Mesendoderm (in vitro differentiated cells): Measurements from ENCODE around the gene MOAP1.

Source experiments
- DNase-seq: peaks from one replicate; pipeline ENCODE4 v3.0.0; 2013
- H2AK5ac ChIP-seq: 2 replicates; pipeline ENCODE4 v1.6.1; 2013; ENCODE audit warnings: low read length, inconsistent platforms
- H2BK120ac ChIP-seq: 2 replicates; pipeline ENCODE4 v1.6.1; 2013; ENCODE audit warnings: low read depth, mild to moderate bottlenecking, low read length, moderate library complexity, mixed read lengths
- H2BK15ac ChIP-seq: replicated peaks from 2 replicates; pipeline ENCODE4 v1.6.1; 2013; ENCODE audit warnings: low read depth, mild to moderate bottlenecking, moderate library complexity
- H2BK5ac ChIP-seq: 2 replicates; pipeline ENCODE4 v1.6.1; 2013; ENCODE audit warnings: low read length, inconsistent platforms
- H3K18ac ChIP-seq: 2 replicates; pipeline ENCODE4 v1.6.1; 2013; ENCODE audit warnings: mild to moderate bottlenecking, low read length, mixed read lengths
- H3K23ac ChIP-seq: one replicate; pipeline ENCODE4 v1.6.1; 2013; ENCODE audit warnings: low read length
- H3K27ac ChIP-seq: 2 replicates; pipeline ENCODE4 v1.5.1; 2013; ENCODE audit warnings: low read depth, mild to moderate bottlenecking, inconsistent platforms, low read length, moderate library complexity
- H3K27me3 ChIP-seq: 2 replicates; pipeline ENCODE4 v1.6.1; 2013; ENCODE audit warnings: low read length, control low read depth, mild to moderate bottlenecking, inconsistent platforms; ENCODE audit not compliant: insufficient read depth, poor library complexity
- H3K36me3 ChIP-seq: 2 replicates; pipeline ENCODE4 v1.6.1; 2013; ENCODE audit warnings: low read length, inconsistent platforms; ENCODE audit not compliant: control insufficient read depth, insufficient read depth
- H3K4ac ChIP-seq: one replicate; pipeline ENCODE4 v1.6.1; 2013; ENCODE audit warnings: low read depth, mild to moderate bottlenecking, low read length, moderate library complexity
- H3K4me1 ChIP-seq: 2 replicates; pipeline ENCODE4 v1.6.1; 2013; ENCODE audit warnings: low read depth, low read length, inconsistent platforms; ENCODE audit not compliant: control insufficient read depth
- H3K4me2 ChIP-seq: 2 replicates; pipeline ENCODE4 v1.6.1; 2013; ENCODE audit warnings: low read length
- H3K4me3 ChIP-seq: 2 replicates; pipeline ENCODE4 v1.5.1; 2013; ENCODE audit warnings: mild to moderate bottlenecking, low read length
- H3K56ac ChIP-seq: one replicate; pipeline ENCODE4 v1.6.1; 2013; ENCODE audit warnings: low read length
- H3K79me1 ChIP-seq: 2 replicates; pipeline ENCODE4 v1.6.1; 2013; ENCODE audit warnings: low read length, inconsistent platforms
- H3K79me2 ChIP-seq: 2 replicates; pipeline ENCODE4 v1.6.1; 2013; ENCODE audit warnings: mild to moderate bottlenecking, low read length; ENCODE audit not compliant: control insufficient read depth, insufficient read depth
- H3K9ac ChIP-seq: 2 replicates; pipeline ENCODE4 v1.6.1; 2013; ENCODE audit warnings: low read length, inconsistent platforms
- H4K5ac ChIP-seq: one replicate; pipeline ENCODE4 v1.6.1; 2013; ENCODE audit warnings: low read length
- H4K8ac ChIP-seq: one replicate; pipeline ENCODE4 v1.6.1; 2013; ENCODE audit warnings: low read depth, mild to moderate bottlenecking, control low read depth, low read length, moderate library complexity
- WGBS: extraction: QIAGEN DNeasy Blood & Tissue Kit; methylation state at CpG from one replicate; pipeline ENCODE4 v1.1.7; 2013; ENCODE audit warnings: low lambda C conversion rate, missing lambda C conversion rate; ENCODE audit not compliant: insufficient coverage; ENCODE audit errors: extremely low coverage; 5-methylcytosine and 5-hydroxymethylcytosine counted together

The MOAP1 gene

GRCh38 chr14:93207468-93208308 is 23.0 kb upstream of the MOAP1 start:
- Histone ChIP-seq H2BK120ac (no peak overlapping the region), H3K4me1 (no peaks in the 10 kb centered on the region), H3K79me2 (peaks cover 5% of the 10 kb centered on the region), H3K4me3 (peak overlapping the region; percentile 91), H3K18ac (peak overlapping the region; percentile 56), H3K4ac (no peak overlapping the region), H3K56ac (peak overlapping the region; percentile 97), H3K79me1 (peaks cover 6% of the 10 kb centered on the region), H3K36me3 (no peaks in the 10 kb centered on the region), H3K23ac (peak overlapping the region; percentile 9), H3K27ac (peak overlapping the region; percentile 64), H3K4me2 (peak overlapping the region; percentile 60), H2BK5ac (no peak overlapping the region), H3K27me3 (no peaks in the 10 kb centered on the region), H2AK5ac (no peak overlapping the region), H4K8ac (no peak overlapping the region), H3K9ac (peak overlapping the region; percentile 90), H2BK15ac (no peak overlapping the region), H4K5ac (no peak overlapping the region)
- WGBS, result no CpG with 5 or more reads among the region's 23 CpGs
- DNase-seq, result peak; percentile 70

DNA sequence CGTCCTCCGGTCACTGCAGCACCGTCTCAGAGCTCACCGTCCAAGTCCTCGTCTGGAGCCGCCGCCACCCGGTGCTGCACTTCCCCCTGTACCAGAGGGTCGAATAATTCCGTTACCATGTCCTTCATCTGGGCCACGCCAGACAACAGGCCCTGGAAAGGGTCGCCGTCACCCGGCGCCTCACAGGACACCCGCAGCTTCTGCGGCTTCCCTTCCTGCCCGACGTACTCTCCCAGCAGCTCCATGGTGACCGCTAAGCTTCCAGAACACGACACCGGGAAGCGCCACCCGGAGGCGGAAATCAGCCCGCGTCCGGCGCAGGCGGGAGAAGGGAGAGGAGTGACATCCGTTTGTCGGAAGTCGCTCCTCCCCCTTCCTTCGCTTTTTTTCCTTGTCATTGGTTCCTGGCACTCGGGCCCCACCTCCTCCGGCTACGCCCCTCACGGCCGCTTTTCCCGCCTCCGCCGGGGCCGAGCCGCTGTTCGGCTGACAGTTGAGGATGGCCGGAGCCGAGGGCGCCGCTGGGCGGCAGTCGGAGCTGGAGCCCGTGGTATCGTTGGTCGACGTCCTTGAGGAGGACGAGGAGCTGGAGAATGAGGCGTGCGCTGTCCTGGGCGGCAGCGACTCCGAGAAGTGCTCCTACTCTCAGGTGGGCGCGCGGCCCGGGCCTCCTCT is 22.2 kb upstream of the MOAP1 start, which contains the start of the genes GON7 and UBR7:
TSS of gene GON7 (minus strand) at position 273 of the 675 bp plus-strand sequence. CDS start at position 245, 28 bp downstream.
TSS of gene UBR7 (plus strand) at position 464 of the 675 bp plus-strand sequence. CDS start at position 500, 36 bp downstream.
- Histone ChIP-seq H3K4me3 (peak within 1 kb of the TSS; percentile 91), H3K4me1 (no peaks in the 10 kb centered on the region), H3K4ac (no peak within 1 kb of the TSS), H3K56ac (peak within 1 kb of the TSS; percentile 97), H3K36me3 (no peaks in the 10 kb centered on the region), H4K5ac (no peak within 1 kb of the TSS), H2BK15ac (no peak within 1 kb of the TSS), H3K79me1 (peaks cover 6% of the 10 kb centered on the region), H3K23ac (peak within 1 kb of the TSS; percentile 9), H3K27me3 (no peaks in the 10 kb centered on the region), H2AK5ac (no peak within 1 kb of the TSS), H3K18ac (peak within 1 kb of the TSS; percentile 56), H3K79me2 (peaks cover 5% of the 10 kb centered on the region), H3K27ac (peak within 1 kb of the TSS; percentile 68), H3K9ac (peak within 1 kb of the TSS; percentile 90), H4K8ac (no peak within 1 kb of the TSS), H2BK120ac (no peak within 1 kb of the TSS), H2BK5ac (no peak within 1 kb of the TSS), H3K4me2 (peak within 1 kb of the TSS; percentile 60)
- DNase-seq, result peak; percentile 99
- no CpG with 5 or more reads among the region's 65 CpGs for WGBS

- no CpG with 5 or more reads among the region's 7 CpGs for WGBS
- H3K4me2 ChIP-seq, result no peak overlapping the region
- H3K18ac ChIP-seq, result no peak overlapping the region
These were observed 16.5 kb upstream of the MOAP1 start for GRCh38 chr14:93201155-93201704.

GRCh38 chr14:93200553-93200952 is 15.9 kb upstream of the MOAP1 start:
- DNase-seq, result no peak
- Histone ChIP-seq H4K5ac (no peak overlapping the region), H3K27ac (no peak overlapping the region), H3K27me3 (no peaks in the 10 kb centered on the region), H3K79me1 (peaks cover 2% of the 10 kb centered on the region), H2BK15ac (no peak overlapping the region), H3K36me3 (no peaks in the 10 kb centered on the region), H3K4me1 (no peaks in the 10 kb centered on the region), H3K4me3 (no peak overlapping the region), H3K56ac (no peak overlapping the region), H3K4me2 (no peak overlapping the region), H2BK120ac (no peak overlapping the region), H3K79me2 (peaks cover 1% of the 10 kb centered on the region), H4K8ac (no peak overlapping the region), H2BK5ac (no peak overlapping the region), H2AK5ac (no peak overlapping the region), H3K23ac (no peak overlapping the region), H3K4ac (no peak overlapping the region), H3K9ac (no peak overlapping the region), H3K18ac (no peak overlapping the region)
- no CpG with 5 or more reads among the region's 5 CpGs for WGBS

More at GRCh38 chr14:93201155-93201704, 16.5 kb upstream of the MOAP1 start:
- Histone ChIP-seq H4K8ac (no peak overlapping the region), H3K36me3 (no peaks in the 10 kb centered on the region), H2AK5ac (no peak overlapping the region), H3K27me3 (no peaks in the 10 kb centered on the region), H3K56ac (no peak overlapping the region), H4K5ac (no peak overlapping the region), H3K27ac (no peak overlapping the region), H3K4me1 (no peaks in the 10 kb centered on the region), H3K79me2 (peaks cover 3% of the 10 kb centered on the region), H3K4me3 (no peak overlapping the region), H2BK120ac (no peak overlapping the region), H2BK5ac (no peak overlapping the region), H3K79me1 (peaks cover 3% of the 10 kb centered on the region), H3K23ac (no peak overlapping the region), H2BK15ac (no peak overlapping the region), H3K4ac (no peak overlapping the region), H3K9ac (no peak overlapping the region)
- no peak for DNase-seq

- Histone ChIP-seq H3K9ac (no peak overlapping the region), H3K4me1 (no peaks in the 10 kb centered on the region), H2BK5ac (no peak overlapping the region), H3K27me3 (no peaks in the 10 kb centered on the region), H2AK5ac (no peak overlapping the region), H2BK15ac (no peak overlapping the region), H2BK120ac (no peak overlapping the region), H3K56ac (no peak overlapping the region), H3K4me3 (no peak overlapping the region), H3K4me2 (no peak overlapping the region), H3K18ac (no peak overlapping the region), H3K23ac (no peak overlapping the region), H4K5ac (no peak overlapping the region), H4K8ac (no peak overlapping the region), H3K79me1 (no peaks in the 10 kb centered on the region), H3K36me3 (no peaks in the 10 kb centered on the region), H3K27ac (no peak overlapping the region), H3K79me2 (no peaks in the 10 kb centered on the region), H3K4ac (no peak overlapping the region)
- DNase-seq, result no peak
- no CpG with 5 or more reads among the region's 4 CpGs for WGBS
These were observed 14.3 kb upstream of the MOAP1 start for GRCh38 chr14:93199031-93199430.
